GM23248 (cell line): ENCODE measurements around the gene DMKN. TPM values are rescaled to one million over a fixed set of nuclear protein-coding genes. Genes with fewer than 3 reads are reported as not detected.

Experiments used
- DNase-seq: peaks from one replicate; pipeline ENCODE4 v3.0.0-alpha.2; 2015
- H2AFZ ChIP-seq: fragments of 200-600 bp; sonication (generic); 2 replicates; pipeline ENCODE4 v1.6.1; 2016; ENCODE audit warnings: antibody characterized with exemption
- H3F3A ChIP-seq: fragments of 200-600 bp; sonication (generic); 2 replicates; pipeline ENCODE4 v1.6.1; 2016; ENCODE audit warnings: mild to moderate bottlenecking, antibody characterized with exemption, mixed run types; ENCODE audit not compliant: insufficient read depth
- H3K27ac ChIP-seq: fragments of 200-600 bp; sonication (generic); 2 replicates; pipeline ENCODE4 v1.5.1; 2016; ENCODE audit warnings: mild to moderate bottlenecking
- H3K27me3 ChIP-seq: fragments of 200-600 bp; sonication (generic); replicated peaks from 2 replicates; pipeline ENCODE4 v1.6.1; 2016; ENCODE audit warnings: mild to moderate bottlenecking; ENCODE audit not compliant: insufficient read depth
- H3K36me3 ChIP-seq: fragments of 200-600 bp; sonication (generic); 2 replicates; pipeline ENCODE4 v1.6.1; 2016; ENCODE audit warnings: low read depth, mild to moderate bottlenecking
- H3K4me1 ChIP-seq: fragments of 200-600 bp; sonication (generic); 2 replicates; pipeline ENCODE4 v1.6.1; 2016; ENCODE audit warnings: mild to moderate bottlenecking; ENCODE audit not compliant: insufficient read depth
- H3K4me2 ChIP-seq: fragments of 200-600 bp; sonication (generic); one replicate; pipeline ENCODE4 v1.6.1; 2016; ENCODE audit warnings: mild to moderate bottlenecking; ENCODE audit not compliant: unreplicated experiment
- H3K4me3 ChIP-seq: fragments of 200-600 bp; sonication (generic); 2 replicates; pipeline ENCODE4 v1.5.1; 2016; ENCODE audit warnings: mild to moderate bottlenecking
- H3K79me2 ChIP-seq: fragments of 200-600 bp; sonication (generic); 2 replicates; pipeline ENCODE4 v1.6.1; 2016; ENCODE audit warnings: mild to moderate bottlenecking; ENCODE audit not compliant: insufficient read depth
- H3K9ac ChIP-seq: fragments of 200-600 bp; sonication (generic); 2 replicates; pipeline ENCODE4 v1.6.1; 2016; ENCODE audit warnings: mild to moderate bottlenecking
- H3K9me2 ChIP-seq: fragments of 200-600 bp; sonication (generic); 2 replicates; pipeline ENCODE4 v1.6.1; 2016; ENCODE audit warnings: mixed run types, mild to moderate bottlenecking, moderate library complexity; ENCODE audit not compliant: insufficient read depth
- H3K9me3 ChIP-seq: fragments of 200-600 bp; sonication (generic); one replicate; pipeline ENCODE4 v1.6.1; 2017; ENCODE audit warnings: low read depth
- H4K20me1 ChIP-seq: fragments of 200-600 bp; sonication (generic); 2 replicates; pipeline ENCODE4 v1.6.0; 2016; ENCODE audit not compliant: insufficient read depth
- EZH2 ChIP-seq: fragments of 200-600 bp; sonication (generic); IDR thresholded peaks from 2 replicates; pipeline ENCODE4 v1.6.1; 2018; ENCODE audit warnings: antibody characterized with exemption, mild to moderate bottlenecking; ENCODE audit not compliant: insufficient read depth, poor library complexity, severe bottlenecking
- EZH2phosphoT487 ChIP-seq: fragments of 200-600 bp; sonication (generic); IDR thresholded peaks from 2 replicates; pipeline ENCODE4 v1.6.1; 2018; ENCODE audit warnings: antibody characterized with exemption, moderate library complexity, mild to moderate bottlenecking, low read depth; ENCODE audit not compliant: insufficient read depth
- WGBS, 2 experiments: methylation state at CpG; one replicate each; pipeline ENCODE4 v1.1.6; 2015 to 2017; ENCODE audit warnings: low lambda C conversion rate in 2 of 2, low coverage in 1 of 2; ENCODE audit errors: missing lambda C conversion rate in 2 of 2; 5-methylcytosine and 5-hydroxymethylcytosine counted together
- in situ Hi-C: fragments of 300-500 bp; cut with MboI; formaldehyde crosslinking; loops from 2 replicates; pipeline ENCODE4 v1.15.0; 2020
- polyA plus RNA-seq: library from polyadenylated mRNA; unstranded; fragments of >200 nt; fragmentation: Nextera tagmentation; extraction: Ambion mirVana; gene quantifications from 2 replicates; pipeline ENCODE4 v1.2.1, GENCODE V29; 2016
- total RNA-seq: library from RNA; depleted of rRNA; stranded (reverse); fragments of >200 nt; shearing (Covaris generic); gene quantifications from 2 replicates; pipeline ENCODE4 v1.2.3, GENCODE V29; 2014

Gene DMKN
- total and polyA plus RNA-seq, 2 experiments from 2014 or later = 25.4 to 34.5 TPM

- Histone ChIP-seq H3K9me2 (no peaks in the 10 kb centered on the region), H3K4me3 (no peak overlapping the region), H3K27me3 (no peaks in the 10 kb centered on the region), H3F3A (no peaks in the 10 kb centered on the region), H3K9me3 (no peaks in the 10 kb centered on the region), H3K27ac (no peak overlapping the region), H4K20me1 (no peaks in the 10 kb centered on the region), H3K79me2 (no peaks in the 10 kb centered on the region), H3K9ac (no peak overlapping the region), H2AFZ (no peak overlapping the region), H3K4me2 (no peak overlapping the region), H3K36me3 (no peaks in the 10 kb centered on the region), H3K4me1 (peaks cover 8% of the 10 kb centered on the region; the same call in 1 of the 2 replicates)
- DNase-seq = no peak
- in situ Hi-C loops = no loop called here
- 73 to 82% methylated on average over 3 of the region's 3 CpGs for WGBS, 2 experiments
- TF ChIP-seq EZH2 (no peak), EZH2phosphoT487 (no peak)
Observed at GRCh38 chr19:35508129-35508528, 5.3 kb downstream of the DMKN start.

- no peak overlapping the region for H3K4me3 ChIP-seq
- DNase-seq = no peak
- no peak overlapping the region for H3K4me2 ChIP-seq
- in situ Hi-C loops = no loop called here
- WGBS, 2 experiments = 63 to 69% methylated on average over 11 of the region's 11 CpGs
- no peak overlapping the region for H3K9ac ChIP-seq
- H3K9me3 ChIP-seq = no peaks in the 10 kb centered on the region
- no peak overlapping the region for H3K27ac ChIP-seq
- H3K36me3 ChIP-seq = no peaks in the 10 kb centered on the region
- no peaks in the 10 kb centered on the region for H4K20me1 ChIP-seq
- H3K27me3 ChIP-seq = no peaks in the 10 kb centered on the region
- no peaks in the 10 kb centered on the region for H3K9me2 ChIP-seq
- H3K4me1 ChIP-seq = peaks cover 8% of the 10 kb centered on the region; the same call in 1 of the 2 replicates
- no peaks in the 10 kb centered on the region for H3K79me2 ChIP-seq
- TF ChIP-seq EZH2phosphoT487 (no peak), EZH2 (no peak)
- H3F3A ChIP-seq = no peaks in the 10 kb centered on the region
- no peak overlapping the region for H2AFZ ChIP-seq
Observed at GRCh38 chr19:35507561-35507960, 5.9 kb downstream of the DMKN start.

GRCh38 chr19:35506011-35506410 lies 7.4 kb downstream of the DMKN start:
- Histone ChIP-seq H3K27me3 (no peaks in the 10 kb centered on the region), H3K4me1 (peaks cover 13% of the 10 kb centered on the region; the same call in 1 of the 2 replicates), H3K79me2 (no peaks in the 10 kb centered on the region), H3K9ac (no peak overlapping the region), H3K9me2 (no peaks in the 10 kb centered on the region), H3K4me2 (no peak overlapping the region), H4K20me1 (no peaks in the 10 kb centered on the region), H3K9me3 (no peaks in the 10 kb centered on the region), H3K36me3 (no peaks in the 10 kb centered on the region), H3K4me3 (no peak overlapping the region), H3K27ac (no peak overlapping the region), H2AFZ (no peak overlapping the region), H3F3A (no peaks in the 10 kb centered on the region)
- TF ChIP-seq EZH2 (no peak), EZH2phosphoT487 (no peak)
- no peak for DNase-seq
- in situ Hi-C loops = no loop called here
- WGBS, 2 experiments = 48 to 58% methylated on average over 7 of the region's 7 CpGs

- Histone ChIP-seq H3K4me1 (0 out of 2 replicates have a peak, but pooled peaks cover 5% of the 10 kb centered on the region), H3K27ac (no peak overlapping the region), H3K79me2 (no peaks in the 10 kb centered on the region), H3K27me3 (no peaks in the 10 kb centered on the region; the same call in 1 of the 2 replicates), H3K4me3 (no peak overlapping the region), H3K9me3 (no peaks in the 10 kb centered on the region), H3K4me2 (no peak overlapping the region), H3K9me2 (no peaks in the 10 kb centered on the region), H4K20me1 (no peaks in the 10 kb centered on the region), H3F3A (no peaks in the 10 kb centered on the region), H2AFZ (no peak overlapping the region), H3K36me3 (no peaks in the 10 kb centered on the region), H3K9ac (no peak overlapping the region)
- in situ Hi-C loops = no loop called here
- WGBS, 2 experiments = 58 to 61% methylated on average over 4 of the region's 4 CpGs
- DNase-seq = no peak
- TF ChIP-seq EZH2 = no peak
- TF ChIP-seq EZH2phosphoT487 = no peak
Observed at GRCh38 chr19:35502751-35503150, 10.7 kb downstream of the DMKN start.

- Histone ChIP-seq H3F3A (no peaks in the 10 kb centered on the region), H3K27ac (no peak overlapping the region), H3K79me2 (no peaks in the 10 kb centered on the region), H3K9ac (no peak overlapping the region), H3K36me3 (no peaks in the 10 kb centered on the region), H3K9me3 (no peaks in the 10 kb centered on the region), H3K4me3 (no peak overlapping the region), H4K20me1 (no peaks in the 10 kb centered on the region), H3K27me3 (no peaks in the 10 kb centered on the region; the same call in 1 of the 2 replicates), H2AFZ (no peak overlapping the region), H3K9me2 (no peaks in the 10 kb centered on the region), H3K4me1 (0 out of 2 replicates have a peak, but pooled peaks cover 5% of the 10 kb centered on the region), H3K4me2 (no peak overlapping the region)
- WGBS, 2 experiments = 54 to 60% methylated on average over 15 of the region's 15 CpGs
- TF ChIP-seq EZH2phosphoT487 (no peak), EZH2 (no peak)
- peak; percentile 53 for DNase-seq
- in situ Hi-C loops = no loop called here
Observed at GRCh38 chr19:35501684-35502083, 11.8 kb downstream of the DMKN start.
